B cell (primary cell): ENCODE data around the gene WDR70. TPM values are rescaled to one million over a fixed set of nuclear protein-coding genes. Genes with fewer than 3 reads are reported as not detected.
"Not testable (repeated sequence)": the region's sequence is repeated elsewhere in the genome, so short reads cannot be mapped to it uniquely, and the experiment has no call there.

Experiments used
- ATAC-seq: fragments of 200-7000 bp; cut with Tn5 transposase; one replicate; pipeline ENCODE4 v1.10.0; 2021; ENCODE audit warnings: low read depth, mild to moderate bottlenecking, moderate number of reproducible peaks, moderate library complexity
- CTCF ChIA-PET: fragments of 350-600 bp; sonication (Branson Sonifier 250); formaldehyde crosslinking; loops from one replicate; lab custom pipeline; 2021; ENCODE audit warnings: antibody characterized with exemption, inconsistent platforms; lab: Charles Lee
- POLR2A ChIA-PET: fragments of 350-600 bp; sonication (Branson Sonifier 250); formaldehyde crosslinking; loops from one replicate; lab custom pipeline; 2021; ENCODE audit warnings: antibody characterized with exemption; lab: Charles Lee
- DNase-seq: peaks from one replicate; pipeline ENCODE4 v3.0.0; 2013
- H2AFZ ChIP-seq: 2 replicates; pipeline ENCODE4 v1.6.1; 2012; ENCODE audit warnings: mild to moderate bottlenecking, low read depth, low read length; ENCODE audit not compliant: insufficient read depth, poor library complexity, severe bottlenecking
- H3K27ac ChIP-seq, 2 donors: 1 replicate in 1 of 2; 2 replicates in 1 of 2; pipeline ENCODE4 v1.5.1; 2012 to 2013; ENCODE audit warnings: low read length in 2 of 2, mild to moderate bottlenecking in 2 of 2, moderate library complexity in 1 of 2
- H3K27me3 ChIP-seq, 4 experiments: fragments of 200-600 bp in 1 of 4; sonication (generic) in 1 of 4; replicated peaks in 1 of 4; 1 replicate in 2 of 4; 2 replicates in 2 of 4; pipeline versions ENCODE4 v1.6.1 to v1.7.0; 2013 to 2016; ENCODE audit warnings: low read length in 3 of 4, mild to moderate bottlenecking in 2 of 4, mixed read lengths in 1 of 4, moderate library complexity in 1 of 4; ENCODE audit not compliant: insufficient read depth in 4 of 4, control insufficient read depth in 3 of 4; ENCODE audit errors: control extremely low read depth in 1 of 4
- H3K36me3 ChIP-seq, 2 experiments: replicated peaks in 1 of 2; 1 replicate in 1 of 2; 2 replicates in 1 of 2; pipeline versions ENCODE4 v1.6.1 to v1.7.1; 2013; ENCODE audit warnings: low read length in 1 of 2; ENCODE audit not compliant: insufficient read depth in 2 of 2, control insufficient read depth in 1 of 2; ENCODE audit errors: control extremely low read depth in 1 of 2, extremely low read depth in 1 of 2
- H3K4me1 ChIP-seq, 2 donors: fragments of 200-600 bp in 1 of 2; sonication (generic) in 1 of 2; 1 replicate in 1 of 2; 2 replicates in 1 of 2; pipeline versions ENCODE4 v1.5.1 to v1.6.1; 2013 to 2017; ENCODE audit warnings: low read length in 2 of 2; ENCODE audit not compliant: control insufficient read depth in 2 of 2, insufficient read depth in 2 of 2
- H3K4me2 ChIP-seq: replicated peaks from 2 replicates; pipeline ENCODE3; 2012; ENCODE audit warnings: mild to moderate bottlenecking, low read depth, low read length; ENCODE audit not compliant: poor library complexity, severe bottlenecking
- H3K4me3 ChIP-seq, 5 experiments: fragments of 200-600 bp in 1 of 5; sonication (generic) in 1 of 5; 1 replicate in 3 of 5; 2 replicates in 2 of 5; pipeline versions ENCODE4 v1.5.1 to v1.7.0; 2011 to 2016; ENCODE audit warnings: low read length in 4 of 5, mild to moderate bottlenecking in 4 of 5, low read depth in 2 of 5, control low read depth in 1 of 5, moderate library complexity in 1 of 5; ENCODE audit not compliant: insufficient read depth in 1 of 5; ENCODE audit errors: control extremely low read depth in 1 of 5, extremely low read depth in 1 of 5
- H3K79me2 ChIP-seq: fragments of 200-600 bp; sonication (generic); one replicate; pipeline ENCODE4 v1.6.0; 2016; ENCODE audit warnings: low read length; ENCODE audit not compliant: control insufficient read depth, insufficient read depth
- H3K9ac ChIP-seq: fragments of 200-600 bp; sonication (generic); 2 replicates; pipeline ENCODE4 v1.6.1; 2017; ENCODE audit warnings: mild to moderate bottlenecking, low read length, moderate library complexity
- H3K9me3 ChIP-seq, 3 donors: one replicate each; pipeline versions ENCODE4 v1.6.1 to v1.7.1; 2013; ENCODE audit warnings: low read length in 2 of 3; ENCODE audit not compliant: control insufficient read depth in 2 of 3, insufficient read depth in 1 of 3; ENCODE audit errors: control extremely low read depth in 1 of 3
- H4K20me1 ChIP-seq: 2 replicates; pipeline ENCODE4 v1.6.0; 2012; ENCODE audit warnings: mild to moderate bottlenecking, low read length; ENCODE audit not compliant: insufficient read depth, control insufficient read depth, poor library complexity, severe bottlenecking
- H3K27ac Mint-ChIP-seq: one replicate; pipeline ENCODE4 v1.8.0; 2021; ENCODE audit warnings: mixed read lengths
- H3K27me3 Mint-ChIP-seq: one replicate; pipeline ENCODE4 v1.8.0; 2021; ENCODE audit warnings: mixed read lengths
- H3K4me1 Mint-ChIP-seq: one replicate; pipeline ENCODE4 v1.8.0; 2021; ENCODE audit warnings: mixed read lengths
- H3K4me3 Mint-ChIP-seq: one replicate; pipeline ENCODE4 v1.8.0; 2021; ENCODE audit warnings: mixed read lengths
- H3K9me3 Mint-ChIP-seq: one replicate; pipeline ENCODE4 v1.8.0; 2022; ENCODE audit warnings: mixed read lengths; ENCODE audit not compliant: insufficient read depth
- EZH2 ChIP-seq: IDR thresholded peaks from 2 replicates; pipeline ENCODE4 v1.6.1; 2012; ENCODE audit warnings: borderline replicate concordance, low read depth, mild to moderate bottlenecking, moderate library complexity, low read length; ENCODE audit not compliant: insufficient read depth, poor library complexity, severe bottlenecking
- WGBS: methylation state at CpG from one replicate; pipeline ENCODE4 v1.1.5; 2013; ENCODE audit warnings: missing lambda C conversion rate; ENCODE audit not compliant: insufficient coverage; 5-methylcytosine and 5-hydroxymethylcytosine counted together
- intact Hi-C: fragments of 100-400 bp; cut with micrococcal nuclease; formaldehyde crosslinking; loops from one replicate; pipeline ENCODE4 v1.10.0; 2022
- polyA plus RNA-seq: library from polyadenylated mRNA; depleted of rRNA; stranded (reverse); fragments of >200 nt; gene quantifications from 2 replicates; pipeline ENCODE4 v1.2.3, GENCODE V29; 2012
- total RNA-seq, 2 donors: library from RNA; stranded (reverse); fragments of 120-200 nt in 1 of 2; gene quantifications; 1 replicate in 1 of 2; 2 replicates in 1 of 2; pipeline versions ENCODE4 v1.2.3 to v1.2.4, GENCODE V29; 2013 to 2022
- TF ChIP-seq, protein P1 (sequence below): fragments of 200-600 bp; IDR thresholded peaks from one replicate; pipeline ENCODE4 v1.8.0; 2022; ENCODE audit warnings: antibody characterized with exemption, mild to moderate bottlenecking

Gene WDR70
- total and polyA plus RNA-seq, 2 donors (not counting 1 experiment from before 2014, with no cell fraction given), result 12.8 to 46.8 TPM

DNA sequence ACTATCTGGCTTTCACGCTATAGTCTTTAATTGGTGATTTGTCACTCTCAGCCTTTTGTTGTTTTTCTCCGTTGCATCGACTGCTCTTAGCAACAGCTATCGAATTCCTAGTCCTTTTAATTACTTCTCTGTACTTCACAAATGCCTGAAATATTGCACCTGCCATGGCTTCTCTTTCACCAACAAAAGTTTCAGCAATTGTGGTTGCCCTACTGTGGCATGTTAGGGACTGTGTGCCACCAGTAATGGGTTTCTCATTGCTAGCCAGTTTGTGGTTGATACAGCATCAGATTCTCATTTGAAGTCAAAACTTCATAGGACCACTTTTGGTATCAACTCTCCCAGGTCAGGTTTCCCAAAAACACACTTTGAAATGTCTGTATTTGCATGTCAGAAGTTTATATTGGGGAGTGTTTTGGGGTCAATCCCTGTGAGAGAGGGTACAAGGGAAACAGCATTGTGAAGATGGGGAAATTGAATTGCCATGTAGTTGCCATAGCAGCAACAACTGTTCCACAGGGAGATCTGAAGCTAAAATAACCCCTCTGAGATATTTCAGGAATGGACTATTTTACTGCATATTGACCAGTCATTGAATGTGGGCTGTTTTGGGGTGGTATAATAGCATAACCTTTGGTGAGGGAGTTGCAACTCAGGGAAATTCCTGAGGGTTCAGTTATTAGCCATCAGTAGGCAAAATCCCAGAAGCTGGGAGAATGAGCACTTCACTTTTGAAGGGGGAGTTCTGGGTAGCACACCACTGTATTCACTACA, 99.2 kb downstream of the WDR70 start:
- H3K4me2 ChIP-seq, result no peak overlapping the region
- no peaks in the 10 kb centered on the region for H4K20me1 ChIP-seq
- intact Hi-C loops, result no loop called here
- H3K9me3 ChIP-seq, result peaks cover 0 to 9% (median 3%) of the 10 kb centered on the region in 3 donors
- ChIA-PET CTCF (interaction anchor here (1.1 kb wide), 1 partner anchor 65 kb away, joined by 3 read pairs; no protein-coding TSS in a partner anchor), POLR2A (no interaction called here)
- no peak overlapping the region for H3K27ac ChIP-seq
- H3K9me3 Mint-ChIP-seq, result peaks cover 2% of the 10 kb centered on the region
- no peaks in the 10 kb centered on the region for H3K4me1 Mint-ChIP-seq
- H3K4me3 ChIP-seq, result no peak overlapping the region
- H3K9ac ChIP-seq, result no peak overlapping the region
- peaks cover 2 to 30% of the 10 kb centered on the region in 2 experiments for H3K36me3 ChIP-seq
- no CpG with 5 or more reads among the region's 4 CpGs for WGBS
- H3K79me2 ChIP-seq, result peaks cover 4% of the 10 kb centered on the region
- no peak overlapping the region for H3K4me3 Mint-ChIP-seq
- H2AFZ ChIP-seq, result no peak overlapping the region
- no peak for DNase-seq
- no peaks in the 10 kb centered on the region for H3K27me3 Mint-ChIP-seq
- H3K4me1 ChIP-seq, result no peaks in the 10 kb centered on the region
- H3K27me3 ChIP-seq, result no peaks in the 10 kb centered on the region
- no peak for ATAC-seq
- TF ChIP-seq EZH2, result no peak
- TF ChIP-seq, protein P1, sequence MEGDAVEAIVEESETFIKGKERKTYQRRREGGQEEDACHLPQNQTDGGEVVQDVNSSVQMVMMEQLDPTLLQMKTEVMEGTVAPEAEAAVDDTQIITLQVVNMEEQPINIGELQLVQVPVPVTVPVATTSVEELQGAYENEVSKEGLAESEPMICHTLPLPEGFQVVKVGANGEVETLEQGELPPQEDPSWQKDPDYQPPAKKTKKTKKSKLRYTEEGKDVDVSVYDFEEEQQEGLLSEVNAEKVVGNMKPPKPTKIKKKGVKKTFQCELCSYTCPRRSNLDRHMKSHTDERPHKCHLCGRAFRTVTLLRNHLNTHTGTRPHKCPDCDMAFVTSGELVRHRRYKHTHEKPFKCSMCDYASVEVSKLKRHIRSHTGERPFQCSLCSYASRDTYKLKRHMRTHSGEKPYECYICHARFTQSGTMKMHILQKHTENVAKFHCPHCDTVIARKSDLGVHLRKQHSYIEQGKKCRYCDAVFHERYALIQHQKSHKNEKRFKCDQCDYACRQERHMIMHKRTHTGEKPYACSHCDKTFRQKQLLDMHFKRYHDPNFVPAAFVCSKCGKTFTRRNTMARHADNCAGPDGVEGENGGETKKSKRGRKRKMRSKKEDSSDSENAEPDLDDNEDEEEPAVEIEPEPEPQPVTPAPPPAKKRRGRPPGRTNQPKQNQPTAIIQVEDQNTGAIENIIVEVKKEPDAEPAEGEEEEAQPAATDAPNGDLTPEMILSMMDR, result no peak
- no peak overlapping the region for H3K27ac Mint-ChIP-seq

DNA sequence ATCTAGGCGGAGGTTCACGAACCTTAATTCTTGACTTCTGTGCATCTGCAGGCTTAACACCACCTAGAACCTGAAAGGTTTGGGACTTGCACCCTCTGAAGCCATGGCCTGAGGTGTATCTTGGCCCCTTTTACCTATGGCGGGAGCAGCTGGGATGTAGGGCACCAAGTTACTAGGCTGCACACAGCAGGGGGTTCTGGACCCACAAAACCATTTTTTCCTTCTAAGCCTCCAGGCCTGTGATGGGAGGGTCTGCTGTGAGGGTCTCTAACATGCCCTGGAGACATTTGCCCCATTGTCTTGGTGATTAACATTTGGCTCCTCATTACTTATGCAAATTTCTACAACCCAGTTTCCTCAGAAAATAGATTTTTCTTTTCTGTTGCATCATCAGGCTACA, 102.3 kb downstream of the WDR70 start:
- H3K4me1 Mint-ChIP-seq, POLR2A ChIA-PET: not testable (repeated sequence)
- H3K36me3 ChIP-seq, result peaks cover 2 to 30% of the 10 kb centered on the region in 2 experiments

More for the DNA sequence above, 102.3 kb downstream of the WDR70 start:
- H3K27ac ChIP-seq, H3K4me3 Mint-ChIP-seq, H2AFZ ChIP-seq, H3K4me2 ChIP-seq, H3K79me2 ChIP-seq, H3K27me3 ChIP-seq, ATAC-seq, H3K4me1 ChIP-seq, DNase-seq, H4K20me1 ChIP-seq, H3K9ac ChIP-seq, intact Hi-C loops, H3K4me3 ChIP-seq, CTCF ChIA-PET, H3K27ac Mint-ChIP-seq, H3K27me3 Mint-ChIP-seq, H3K9me3 Mint-ChIP-seq: not testable (repeated sequence)
- WGBS, result 100% methylated on average over 2 of the region's 3 CpGs
- H3K9me3 ChIP-seq, result peaks cover 0 to 12% (median 3%) of the 10 kb centered on the region in 3 donors
